H1 (cell line): ENCODE data around the gene PPM1N. TPM values are rescaled to one million over a fixed set of nuclear protein-coding genes. Genes with fewer than 3 reads are reported as not detected.

Experiments
- BACH1 ChIP-seq: IDR thresholded peaks from 2 replicates; pipeline ENCODE4 v1.6.1; 2012; ENCODE audit warnings: low read length, improper control_type of control experiment
- CEBPB ChIP-seq: IDR thresholded peaks from 2 replicates; pipeline ENCODE4 v1.6.1; 2012; ENCODE audit warnings: low read depth, low read length
- CTCF ChIP-seq, 3 experiments: IDR thresholded peaks; 1 replicate in 2 of 3; 2 replicates in 1 of 3; pipeline versions ENCODE4 v1.5.1 to v1.6.1; 2011; ENCODE audit warnings: low read length in 3 of 3, mild to moderate bottlenecking in 3 of 3, inconsistent platforms in 2 of 3, low read depth in 1 of 3, moderate library complexity in 1 of 3; ENCODE audit not compliant: insufficient read depth in 1 of 3; ENCODE audit errors: control extremely low read depth in 1 of 3
- RNF2 ChIP-seq: fragments of 200-900, 300-1000 bp; sonication (generic); IDR thresholded peaks from 2 replicates; pipeline ENCODE4 v1.7.1; 2016; ENCODE audit warnings: borderline replicate concordance, low read depth, mild to moderate bottlenecking, antibody characterized with exemption, low read length; ENCODE audit not compliant: poor library complexity, severe bottlenecking; ENCODE audit errors: missing control alignments
- polyA plus RNA-seq, 7 experiments: library from polyadenylated mRNA; depleted of rRNA in 3 of 7; stranded (reverse) in 5 of 7; unstranded in 2 of 7; fragments of >200 nt in 5 of 7; fragments of 200-250 nt in 2 of 7; gene quantifications; 1 replicate in 5 of 7; 2 replicates in 1 of 7; 4 replicates in 1 of 7; pipeline versions ENCODE4 v1.2.1 to v1.2.3, GENCODE V29; 2011 to 2013; ENCODE audit warnings: missing spikeins in 2 of 7, mixed read lengths in 2 of 7
- total RNA-seq: library from RNA; stranded (reverse); fragmentation: NEBNext Ultra II Directional; extraction: Animal tissue kit (Norgen Biotek cat#: 25700); gene quantifications from 2 replicates; pipeline ENCODE4 v1.2.1, GENCODE V29; 2021
- TF ChIP-seq, protein P1 (sequence below): fragments of 300-600 bp; sonication (generic); IDR thresholded peaks from 2 replicates; pipeline ENCODE4 v1.7.1; 2012; ENCODE audit warnings: low read length, moderate library complexity, mild to moderate bottlenecking, inconsistent platforms; ENCODE audit not compliant: insufficient replicate concordance

The PPM1N gene
- total and polyA plus RNA-seq, 2 of the 8 experiments (the other 6 are each of a cell fraction or from before 2014, with no cell fraction given): 12.2 to 14.4 TPM

GRCh38 chr19:45470762-45471081, 27.5 kb upstream of the PPM1N start (continued):
- no peak for TF ChIP-seq CTCF (IDR thresholded peaks at IDR 0.05; ENCODE audit: control extremely low read depth in 1 of 3, insufficient read depth in 1 of 3, low read depth in 1 of 3, low read length in 3 of 3)
- TF ChIP-seq BACH1: no peak
- TF ChIP-seq CEBPB: no peak
- no peak for TF ChIP-seq RNF2
- TF ChIP-seq, protein P1, sequence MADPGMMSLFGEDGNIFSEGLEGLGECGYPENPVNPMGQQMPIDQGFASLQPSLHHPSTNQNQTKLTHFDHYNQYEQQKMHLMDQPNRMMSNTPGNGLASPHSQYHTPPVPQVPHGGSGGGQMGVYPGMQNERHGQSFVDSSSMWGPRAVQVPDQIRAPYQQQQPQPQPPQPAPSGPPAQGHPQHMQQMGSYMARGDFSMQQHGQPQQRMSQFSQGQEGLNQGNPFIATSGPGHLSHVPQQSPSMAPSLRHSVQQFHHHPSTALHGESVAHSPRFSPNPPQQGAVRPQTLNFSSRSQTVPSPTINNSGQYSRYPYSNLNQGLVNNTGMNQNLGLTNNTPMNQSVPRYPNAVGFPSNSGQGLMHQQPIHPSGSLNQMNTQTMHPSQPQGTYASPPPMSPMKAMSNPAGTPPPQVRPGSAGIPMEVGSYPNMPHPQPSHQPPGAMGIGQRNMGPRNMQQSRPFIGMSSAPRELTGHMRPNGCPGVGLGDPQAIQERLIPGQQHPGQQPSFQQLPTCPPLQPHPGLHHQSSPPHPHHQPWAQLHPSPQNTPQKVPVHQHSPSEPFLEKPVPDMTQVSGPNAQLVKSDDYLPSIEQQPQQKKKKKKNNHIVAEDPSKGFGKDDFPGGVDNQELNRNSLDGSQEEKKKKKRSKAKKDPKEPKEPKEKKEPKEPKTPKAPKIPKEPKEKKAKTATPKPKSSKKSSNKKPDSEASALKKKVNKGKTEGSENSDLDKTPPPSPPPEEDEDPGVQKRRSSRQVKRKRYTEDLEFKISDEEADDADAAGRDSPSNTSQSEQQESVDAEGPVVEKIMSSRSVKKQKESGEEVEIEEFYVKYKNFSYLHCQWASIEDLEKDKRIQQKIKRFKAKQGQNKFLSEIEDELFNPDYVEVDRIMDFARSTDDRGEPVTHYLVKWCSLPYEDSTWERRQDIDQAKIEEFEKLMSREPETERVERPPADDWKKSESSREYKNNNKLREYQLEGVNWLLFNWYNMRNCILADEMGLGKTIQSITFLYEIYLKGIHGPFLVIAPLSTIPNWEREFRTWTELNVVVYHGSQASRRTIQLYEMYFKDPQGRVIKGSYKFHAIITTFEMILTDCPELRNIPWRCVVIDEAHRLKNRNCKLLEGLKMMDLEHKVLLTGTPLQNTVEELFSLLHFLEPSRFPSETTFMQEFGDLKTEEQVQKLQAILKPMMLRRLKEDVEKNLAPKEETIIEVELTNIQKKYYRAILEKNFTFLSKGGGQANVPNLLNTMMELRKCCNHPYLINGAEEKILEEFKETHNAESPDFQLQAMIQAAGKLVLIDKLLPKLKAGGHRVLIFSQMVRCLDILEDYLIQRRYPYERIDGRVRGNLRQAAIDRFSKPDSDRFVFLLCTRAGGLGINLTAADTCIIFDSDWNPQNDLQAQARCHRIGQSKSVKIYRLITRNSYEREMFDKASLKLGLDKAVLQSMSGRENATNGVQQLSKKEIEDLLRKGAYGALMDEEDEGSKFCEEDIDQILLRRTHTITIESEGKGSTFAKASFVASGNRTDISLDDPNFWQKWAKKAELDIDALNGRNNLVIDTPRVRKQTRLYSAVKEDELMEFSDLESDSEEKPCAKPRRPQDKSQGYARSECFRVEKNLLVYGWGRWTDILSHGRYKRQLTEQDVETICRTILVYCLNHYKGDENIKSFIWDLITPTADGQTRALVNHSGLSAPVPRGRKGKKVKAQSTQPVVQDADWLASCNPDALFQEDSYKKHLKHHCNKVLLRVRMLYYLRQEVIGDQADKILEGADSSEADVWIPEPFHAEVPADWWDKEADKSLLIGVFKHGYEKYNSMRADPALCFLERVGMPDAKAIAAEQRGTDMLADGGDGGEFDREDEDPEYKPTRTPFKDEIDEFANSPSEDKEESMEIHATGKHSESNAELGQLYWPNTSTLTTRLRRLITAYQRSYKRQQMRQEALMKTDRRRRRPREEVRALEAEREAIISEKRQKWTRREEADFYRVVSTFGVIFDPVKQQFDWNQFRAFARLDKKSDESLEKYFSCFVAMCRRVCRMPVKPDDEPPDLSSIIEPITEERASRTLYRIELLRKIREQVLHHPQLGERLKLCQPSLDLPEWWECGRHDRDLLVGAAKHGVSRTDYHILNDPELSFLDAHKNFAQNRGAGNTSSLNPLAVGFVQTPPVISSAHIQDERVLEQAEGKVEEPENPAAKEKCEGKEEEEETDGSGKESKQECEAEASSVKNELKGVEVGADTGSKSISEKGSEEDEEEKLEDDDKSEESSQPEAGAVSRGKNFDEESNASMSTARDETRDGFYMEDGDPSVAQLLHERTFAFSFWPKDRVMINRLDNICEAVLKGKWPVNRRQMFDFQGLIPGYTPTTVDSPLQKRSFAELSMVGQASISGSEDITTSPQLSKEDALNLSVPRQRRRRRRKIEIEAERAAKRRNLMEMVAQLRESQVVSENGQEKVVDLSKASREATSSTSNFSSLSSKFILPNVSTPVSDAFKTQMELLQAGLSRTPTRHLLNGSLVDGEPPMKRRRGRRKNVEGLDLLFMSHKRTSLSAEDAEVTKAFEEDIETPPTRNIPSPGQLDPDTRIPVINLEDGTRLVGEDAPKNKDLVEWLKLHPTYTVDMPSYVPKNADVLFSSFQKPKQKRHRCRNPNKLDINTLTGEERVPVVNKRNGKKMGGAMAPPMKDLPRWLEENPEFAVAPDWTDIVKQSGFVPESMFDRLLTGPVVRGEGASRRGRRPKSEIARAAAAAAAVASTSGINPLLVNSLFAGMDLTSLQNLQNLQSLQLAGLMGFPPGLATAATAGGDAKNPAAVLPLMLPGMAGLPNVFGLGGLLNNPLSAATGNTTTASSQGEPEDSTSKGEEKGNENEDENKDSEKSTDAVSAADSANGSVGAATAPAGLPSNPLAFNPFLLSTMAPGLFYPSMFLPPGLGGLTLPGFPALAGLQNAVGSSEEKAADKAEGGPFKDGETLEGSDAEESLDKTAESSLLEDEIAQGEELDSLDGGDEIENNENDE: no peak
- TF ChIP-seq, all 59 proteins: peak for 0
